8988T (cell line): ENCODE data around the gene FTHL17.

Source experiments
- DNase-seq: peaks from one replicate; pipeline ENCODE4 v3.0.0; 2011

Gene FTHL17

GRCh38 chrX:31036895-31037294, 34.9 kb downstream of the FTHL17 start:
- DNase-seq, result no peak

- DNase-seq, result no peak
These were observed 44.5 kb downstream of the FTHL17 start for GRCh38 chrX:31027351-31027750.

GRCh38 chrX:31024866-31025265, 47.0 kb downstream of the FTHL17 start:
- no peak for DNase-seq

GRCh38 chrX:31021537-31021936, 50.3 kb downstream of the FTHL17 start:
- no peak for DNase-seq
